ENCODE results near the gene LTBR.
"Not testable (repeated sequence)": the region's sequence is repeated elsewhere in the genome, so short reads cannot be mapped to it uniquely, and the experiment has no call there.

GRCh38 chr12:6344101-6344660 lies 39.8 kb upstream of the LTBR start:
- not testable (repeated sequence) for TF ChIP-seq EP300 (IDR thresholded peaks at IDR 0.05)
- TF ChIP-seq, protein P1, sequence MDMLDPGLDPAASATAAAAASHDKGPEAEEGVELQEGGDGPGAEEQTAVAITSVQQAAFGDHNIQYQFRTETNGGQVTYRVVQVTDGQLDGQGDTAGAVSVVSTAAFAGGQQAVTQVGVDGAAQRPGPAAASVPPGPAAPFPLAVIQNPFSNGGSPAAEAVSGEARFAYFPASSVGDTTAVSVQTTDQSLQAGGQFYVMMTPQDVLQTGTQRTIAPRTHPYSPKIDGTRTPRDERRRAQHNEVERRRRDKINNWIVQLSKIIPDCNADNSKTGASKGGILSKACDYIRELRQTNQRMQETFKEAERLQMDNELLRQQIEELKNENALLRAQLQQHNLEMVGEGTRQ (IDR thresholded peaks at IDR 0.05) = not testable (repeated sequence)

Measured in A549 (cell line).